Suppressor macrophage treated with lipopolysaccharide for 1 hour (primary cell): ENCODE data around the gene HMGCL.
A peak's percentile ranks its signal among the peaks of the same experiment; 100 is the strongest.
"Not testable (repeated sequence)": the region's sequence is repeated elsewhere in the genome, so short reads cannot be mapped to it uniquely, and the experiment has no call there.

Experiments
- DNase-seq, 3 donors: peaks; one replicate each; pipeline ENCODE4 v3.0.0-alpha.2; 2020 to 2022

HMGCL gene

DNA sequence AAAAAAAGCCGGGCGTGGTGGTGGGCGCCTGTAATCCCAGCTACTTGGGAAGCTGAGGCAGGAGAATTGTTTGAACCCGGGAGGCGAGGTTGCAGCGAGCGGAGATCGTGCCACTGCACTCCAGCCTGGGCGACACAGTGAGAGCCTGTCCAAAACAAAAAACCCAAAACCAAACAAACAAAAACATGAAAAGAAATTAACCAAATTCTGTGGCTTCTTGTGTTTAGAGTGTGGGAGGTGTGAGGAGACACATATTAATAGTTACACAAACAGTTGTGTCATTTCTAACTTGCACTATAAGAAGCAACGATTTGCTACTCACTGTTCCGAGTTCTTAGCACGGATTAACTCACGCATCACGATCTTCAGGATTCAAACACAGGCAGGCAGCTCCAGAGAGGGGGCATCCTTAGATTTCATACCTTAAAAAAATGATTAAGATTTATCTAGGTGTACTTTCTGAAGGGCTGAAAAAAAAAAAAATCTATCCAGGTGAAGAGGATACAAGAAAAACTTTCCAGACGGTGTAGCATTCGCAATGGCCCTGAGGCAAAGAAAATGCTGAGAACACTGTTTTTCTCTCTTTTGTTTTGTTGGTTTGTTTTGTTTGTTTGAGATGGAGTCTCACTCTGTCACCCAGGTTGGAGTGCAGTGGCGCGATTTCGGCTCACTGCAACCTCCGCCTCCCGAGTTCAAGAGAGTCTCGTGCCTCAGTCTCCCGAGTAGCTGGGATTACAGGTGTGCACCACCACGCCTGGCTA is 713 bp upstream of the HMGCL start:
- DNase-seq, result no peak

- no peak for DNase-seq
These were observed 536 bp downstream of the HMGCL start for GRCh38 chr1:23824711-23825075.

GRCh38 chr1:23823767-23824166 is 1.5 kb downstream of the HMGCL start:
- DNase-seq, result no peak

DNA sequence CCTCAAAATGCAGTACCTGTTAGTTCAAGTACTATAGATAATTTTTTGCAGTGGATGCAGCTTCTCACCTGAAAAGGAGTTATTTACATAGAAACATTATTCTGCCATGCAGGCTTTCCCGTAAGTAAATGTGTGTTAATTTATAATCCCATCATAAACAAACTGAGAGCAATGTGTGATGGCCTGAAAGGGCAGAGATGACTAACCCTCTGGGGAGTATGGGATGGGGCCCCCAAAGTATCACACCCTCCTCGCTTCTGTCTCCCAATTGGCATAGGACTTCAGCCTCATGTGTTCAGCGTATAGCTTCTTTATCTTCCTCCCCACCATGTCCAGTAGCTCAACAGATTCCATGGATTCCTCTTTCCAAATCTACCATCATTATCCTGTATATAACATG is 7.6 kb downstream of the HMGCL start:
- DNase-seq, result no peak

DNA sequence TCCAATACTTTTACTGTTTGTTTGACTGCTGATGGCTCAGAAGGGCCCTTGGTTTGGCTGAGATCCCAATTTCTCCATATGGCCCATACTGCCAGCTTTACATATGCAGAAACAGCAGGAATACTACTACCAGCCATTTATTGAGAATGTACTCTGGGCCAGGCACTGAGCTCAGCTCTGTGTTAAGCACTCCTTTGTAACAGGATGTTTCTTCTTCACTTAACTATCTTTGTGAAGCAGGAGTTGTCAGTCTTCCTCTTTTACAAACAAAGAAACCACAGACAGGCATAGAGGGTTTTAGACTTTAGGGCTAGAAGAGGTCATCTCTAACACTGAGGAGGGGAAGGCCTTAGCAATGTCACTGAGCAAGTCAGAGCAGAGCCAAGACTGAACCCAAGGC is 8.3 kb downstream of the HMGCL start:
- DNase-seq, result no peak

GRCh38 chr1:23816361-23816760 is 8.9 kb downstream of the HMGCL start:
- DNase-seq, result no peak

DNA sequence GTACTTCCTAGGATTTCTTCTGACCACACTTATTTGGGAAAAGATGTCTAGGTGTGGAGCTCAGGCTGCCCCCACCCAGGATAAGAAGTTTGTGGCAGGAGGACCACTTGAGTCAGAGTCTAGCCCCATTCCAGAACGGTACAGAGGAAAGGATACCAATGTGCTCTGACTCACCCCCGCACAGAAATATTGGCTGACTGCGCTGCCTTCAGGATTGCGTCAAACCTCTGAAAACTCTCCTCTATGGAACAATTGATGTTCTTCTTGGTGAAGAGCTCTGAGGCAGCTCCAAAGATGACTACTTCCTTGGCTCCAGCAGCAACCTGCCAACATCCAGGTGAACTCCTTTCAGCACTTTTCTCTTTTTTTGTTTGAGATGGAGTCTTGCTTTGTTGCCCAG is 11.2 kb downstream of the HMGCL start:
- DNase-seq, result no peak

- DNase-seq, result peak; percentile 86 to 91 (median 87)
These were observed 14.2 kb downstream of the HMGCL start for GRCh38 chr1:23810818-23811540.

DNA sequence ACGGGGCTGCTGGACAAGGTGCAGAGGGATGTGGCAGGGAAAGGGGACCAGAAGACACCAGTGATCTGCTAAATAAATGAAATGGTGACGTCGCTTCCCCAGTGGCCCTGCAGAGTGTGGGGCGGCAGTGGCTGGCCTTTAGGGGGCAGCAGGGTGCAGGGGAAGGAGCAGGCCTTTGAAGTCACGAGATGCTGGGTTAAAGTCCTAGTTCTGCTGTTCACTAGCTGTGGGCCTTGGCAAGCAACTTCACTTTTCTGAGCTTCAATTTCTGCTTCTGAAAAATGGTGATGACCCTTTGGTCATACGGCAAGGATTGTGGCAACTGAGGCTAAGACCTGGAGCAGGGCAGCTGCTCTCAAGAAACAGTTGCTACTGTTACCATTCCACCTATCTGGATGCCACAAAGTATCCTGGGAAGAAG is 15.5 kb downstream of the HMGCL start:
- DNase-seq, result peak; percentile 93 to 95 (median 95)

DNA sequence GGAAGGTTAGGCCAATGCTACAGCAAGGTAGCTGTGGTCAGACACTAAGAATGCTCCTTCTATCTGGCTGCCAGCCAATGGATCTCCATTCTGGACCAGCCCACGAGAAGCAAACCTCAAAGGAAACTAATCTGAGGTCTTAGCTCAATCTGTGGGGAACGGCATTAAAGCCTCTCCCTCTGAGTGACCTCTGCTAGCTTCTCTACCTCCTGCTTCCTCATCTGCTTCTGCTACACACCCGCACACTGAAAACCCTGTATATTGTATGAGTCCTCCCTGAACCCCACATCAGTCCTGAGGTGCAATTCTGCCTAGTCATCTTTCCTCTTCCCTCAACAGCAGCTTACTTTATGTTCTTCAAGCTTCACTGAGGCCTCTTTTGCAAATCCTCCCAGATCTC is 17.8 kb downstream of the HMGCL start:
- DNase-seq, result no peak

GRCh38 chr1:23806280-23806679 is 18.9 kb downstream of the HMGCL start:
- no peak for DNase-seq

DNA sequence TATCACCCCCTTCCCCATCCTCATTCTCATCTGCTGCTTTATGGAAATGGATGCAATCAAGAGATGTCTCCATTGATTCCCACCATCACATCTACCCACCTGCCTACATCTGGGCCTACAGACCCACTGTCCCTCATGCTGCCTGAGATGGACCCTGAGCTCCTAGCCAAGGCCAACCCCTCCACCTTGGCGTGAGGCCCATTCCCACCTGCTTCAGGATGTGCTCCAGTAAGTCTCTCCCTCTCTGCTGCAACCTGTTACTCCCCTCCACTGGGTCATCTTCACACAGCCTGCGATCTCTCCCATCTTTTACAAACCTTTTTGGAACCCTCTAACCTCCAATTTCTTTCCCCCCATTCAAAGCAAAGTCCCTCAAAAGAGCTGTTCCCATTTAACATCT is 20.2 kb downstream of the HMGCL start:
- no peak for DNase-seq

GRCh38 chr1:23804183-23804835 is 20.9 kb downstream of the HMGCL start:
- DNase-seq, result no peak

DNA sequence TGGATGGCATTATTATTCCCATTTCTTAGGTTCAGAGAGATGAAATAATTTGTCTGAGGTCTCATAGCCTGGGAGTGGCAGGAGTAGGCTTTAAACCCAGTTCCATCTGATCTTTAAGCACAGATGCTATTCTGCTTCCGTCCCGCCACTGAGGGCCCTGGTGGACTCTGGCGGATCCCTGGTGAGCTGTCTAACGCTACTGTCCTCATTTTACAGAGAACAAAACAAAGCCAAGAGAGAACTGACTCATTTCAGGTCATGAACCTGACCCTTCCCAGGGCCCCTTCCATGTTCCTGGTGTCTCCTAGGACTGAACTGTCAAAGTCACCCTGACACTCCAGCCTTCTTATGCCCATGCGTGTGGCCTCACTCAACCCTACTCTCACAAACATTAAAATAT is 21.6 kb downstream of the HMGCL start:
- DNase-seq, result no peak

GRCh38 chr1:23802809-23803342 is 22.4 kb downstream of the HMGCL start:
- DNase-seq, result not testable (repeated sequence)

GRCh38 chr1:23801876-23802275 is 23.4 kb downstream of the HMGCL start:
- DNase-seq, result no peak

- DNase-seq, result peak in 1 of 3 donors; percentile 40
These were observed 23.9 kb downstream of the HMGCL start for GRCh38 chr1:23801338-23801748.

GRCh38 chr1:23800400-23801337 is 24.6 kb downstream of the HMGCL start, which contains the start of gene GALE:
Gene GALE, minus strand, starts transcription at chr1:23800754. Its CDS starts 1,747 bp downstream, at chr1:23799007.
- DNase-seq, result peak; percentile 96 to 99 (median 98)

DNA sequence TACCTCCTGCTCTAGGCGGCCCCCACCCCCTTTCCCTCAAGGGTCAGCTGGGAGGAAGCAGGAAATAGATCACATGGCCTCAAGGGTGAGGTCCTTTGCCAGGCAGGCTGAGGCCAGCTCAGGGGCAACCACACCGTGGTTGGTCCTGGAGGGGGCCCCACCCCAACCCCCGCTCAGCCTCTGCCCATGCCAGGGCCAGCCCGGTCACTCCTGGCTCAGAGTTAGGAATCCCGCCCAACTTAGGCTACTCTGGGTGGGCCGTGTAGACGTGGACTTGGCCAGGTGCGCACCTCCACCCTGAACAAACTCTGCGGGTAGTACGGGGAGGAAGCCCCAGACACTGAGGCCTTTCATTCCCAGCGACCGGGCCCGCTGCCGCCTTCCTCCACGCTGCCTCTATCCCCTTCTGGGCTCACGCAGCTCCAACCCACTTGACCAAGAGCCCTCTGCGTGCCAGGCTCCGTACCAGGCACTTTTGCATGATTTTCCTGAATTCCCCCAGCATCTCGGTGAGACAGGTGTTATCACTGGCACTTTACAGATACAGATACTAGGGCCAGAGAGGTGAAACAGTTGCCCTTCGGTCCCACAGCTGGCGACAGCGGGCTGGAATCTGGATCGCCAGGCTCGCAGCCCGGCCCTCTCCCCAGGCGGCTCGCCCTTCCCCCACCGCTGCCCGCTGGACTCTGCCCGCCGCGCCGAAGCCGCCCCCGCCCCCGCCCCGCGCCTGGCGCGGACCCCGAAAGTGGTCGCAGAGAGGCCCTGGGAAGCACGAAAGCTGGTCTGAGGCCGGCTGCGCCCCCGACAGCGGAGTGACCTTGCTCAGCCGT is 25.4 kb downstream of the HMGCL start:
- DNase-seq, result peak in 2 of 3 donors; percentile 38 to 54

DNA sequence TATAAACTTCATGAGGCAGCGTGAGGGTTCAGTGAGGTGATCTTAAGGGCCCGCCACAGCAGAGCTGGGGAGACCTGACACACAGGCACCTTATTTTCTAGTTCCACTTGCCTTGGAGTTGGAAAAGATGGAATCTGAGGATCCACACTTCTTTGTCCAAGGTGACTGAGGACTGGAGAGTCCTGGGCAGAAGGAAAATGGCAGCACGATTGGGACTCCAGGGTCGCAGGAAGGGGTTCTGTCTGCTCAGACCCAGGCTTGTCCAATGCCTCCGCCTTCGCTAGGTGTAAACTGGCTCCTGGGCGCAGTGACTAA is 26.0 kb downstream of the HMGCL start:
- DNase-seq, result no peak

GRCh38 chr1:23798662-23799142 is 26.5 kb downstream of the HMGCL start:
- DNase-seq, result peak in 2 of 3 donors; percentile 22 to 50
